Activated naive CD4-positive, alpha-beta T cell treated with anti-CD3 and anti-CD28 coated beads, Interleukin-2, amount 50 U/mL, for 72 hours (primary cell): Measurements from ENCODE around the gene SYT9. TPM values are rescaled to one million over a fixed set of nuclear protein-coding genes. Genes with fewer than 3 reads are reported as not detected.
A peak's percentile ranks its signal among the peaks of the same experiment; 100 is the strongest.

Experiments used
- ATAC-seq, 2 donors: fragments of 150-1000 bp; cut with Tn5 transposase; 2 replicates each; pipeline ENCODE4 v1.10.0; 2021; ENCODE audit warnings: mild to moderate bottlenecking in 2 of 2, moderate library complexity in 2 of 2
- DNase-seq, 2 donors: peaks; one replicate each; pipeline ENCODE4 v3.0.0; 2021 to 2022; ENCODE audit warnings: low spot score in 2 of 2
- H3K27ac Mint-ChIP-seq, 2 donors: one replicate each; pipeline ENCODE4 v1.8.0; 2022; ENCODE audit warnings: mild to moderate bottlenecking in 2 of 2, mixed read lengths in 2 of 2
- H3K36me3 Mint-ChIP-seq, 2 donors: one replicate each; pipeline ENCODE4 v1.8.0; 2022; ENCODE audit warnings: mixed read lengths in 2 of 2
- H3K9me3 Mint-ChIP-seq, 2 donors: one replicate each; pipeline ENCODE4 v1.8.0; 2022; ENCODE audit warnings: mixed read lengths in 2 of 2
- total RNA-seq, 2 donors: library from RNA; stranded (reverse); gene quantifications; one replicate each; pipeline ENCODE4 v1.2.3, GENCODE V29; 2022

Gene SYT9
- total RNA-seq, 2 donors from 2014 or later = 0.08 TPM; not detected in 1

- DNase-seq (no peak), ATAC-seq (no peak)
- no peak overlapping the region for H3K27ac Mint-ChIP-seq
- H3K9me3 Mint-ChIP-seq = peaks cover 5 to 13% of the 10 kb centered on the region in 2 donors
- H3K36me3 Mint-ChIP-seq = peaks cover 0 to 12% of the 10 kb centered on the region in 2 donors
Measured at GRCh38 chr11:7376386-7376785, 124.7 kb downstream of the SYT9 start.

- ATAC-seq = no peak
- Mint-ChIP-seq H3K27ac (no peak overlapping the region), H3K36me3 (no peaks in the 10 kb centered on the region), H3K9me3 (no peaks in the 10 kb centered on the region)
- DNase-seq = no peak
Measured at GRCh38 chr11:7381937-7382336, 130.2 kb downstream of the SYT9 start.

GRCh38 chr11:7383406-7383805, 131.7 kb downstream of the SYT9 start:
- no peaks in the 10 kb centered on the region for H3K36me3 Mint-ChIP-seq
- no peak for ATAC-seq
- H3K27ac Mint-ChIP-seq = no peak overlapping the region
- no peak for DNase-seq
- no peaks in the 10 kb centered on the region for H3K9me3 Mint-ChIP-seq

GRCh38 chr11:7384691-7385090, 133.0 kb downstream of the SYT9 start:
- Mint-ChIP-seq H3K9me3 (no peaks in the 10 kb centered on the region), H3K36me3 (no peaks in the 10 kb centered on the region)
- DNase-seq = no peak

GRCh38 chr11:7385532-7385931, 133.8 kb downstream of the SYT9 start:
- H3K9me3 Mint-ChIP-seq = no peaks in the 10 kb centered on the region
- ATAC-seq = no peak
- no peak for DNase-seq
- H3K36me3 Mint-ChIP-seq = no peaks in the 10 kb centered on the region
- H3K27ac Mint-ChIP-seq = no peak overlapping the region

More at GRCh38 chr11:7384691-7385090, 133.0 kb downstream of the SYT9 start:
- H3K27ac Mint-ChIP-seq = no peak overlapping the region
- no peak for ATAC-seq

- H3K27ac Mint-ChIP-seq = peak overlapping the region in 1 of 2 donors; percentile 51
- peaks cover 0 to 10% of the 10 kb centered on the region in 2 donors for H3K9me3 Mint-ChIP-seq
- peaks cover 0 to 11% of the 10 kb centered on the region in 2 donors for H3K36me3 Mint-ChIP-seq
- DNase-seq = no peak
- ATAC-seq = no peak
Measured at GRCh38 chr11:7413961-7414915, 162.5 kb downstream of the SYT9 start.

- ATAC-seq = no peak
- peaks cover 0 to 10% of the 10 kb centered on the region in 2 donors for H3K9me3 Mint-ChIP-seq
- H3K27ac Mint-ChIP-seq = no peak overlapping the region
Measured at GRCh38 chr11:7414973-7415817, 163.5 kb downstream of the SYT9 start.

GRCh38 chr11:7416080-7416479, 164.4 kb downstream of the SYT9 start:
- DNase-seq (no peak), ATAC-seq (no peak)
- H3K36me3 Mint-ChIP-seq = peaks cover 0 to 11% of the 10 kb centered on the region in 2 donors
- no peak overlapping the region for H3K27ac Mint-ChIP-seq
- peaks cover 0 to 8% of the 10 kb centered on the region in 2 donors for H3K9me3 Mint-ChIP-seq

More at GRCh38 chr11:7414973-7415817, 163.5 kb downstream of the SYT9 start:
- no peak for DNase-seq
- peaks cover 0 to 11% of the 10 kb centered on the region in 2 donors for H3K36me3 Mint-ChIP-seq

GRCh38 chr11:7417328-7417727, 165.6 kb downstream of the SYT9 start:
- DNase-seq (no peak), ATAC-seq (no peak)
- Mint-ChIP-seq H3K27ac (no peak overlapping the region), H3K36me3 (peaks cover 0 to 3% of the 10 kb centered on the region in 2 donors), H3K9me3 (peaks cover 0 to 2% of the 10 kb centered on the region in 2 donors)

GRCh38 chr11:7418061-7418460, 166.4 kb downstream of the SYT9 start:
- no peaks in the 10 kb centered on the region for H3K9me3 Mint-ChIP-seq
- ATAC-seq (no peak), DNase-seq (no peak)
- no peak overlapping the region for H3K27ac Mint-ChIP-seq
- H3K36me3 Mint-ChIP-seq = no peaks in the 10 kb centered on the region

- DNase-seq (no peak), ATAC-seq (no peak)
- Mint-ChIP-seq H3K9me3 (no peaks in the 10 kb centered on the region), H3K36me3 (no peaks in the 10 kb centered on the region), H3K27ac (no peak overlapping the region)
Measured at GRCh38 chr11:7418906-7419305, 167.2 kb downstream of the SYT9 start.

GRCh38 chr11:7421136-7421535, 169.4 kb downstream of the SYT9 start:
- Mint-ChIP-seq H3K36me3 (no peaks in the 10 kb centered on the region), H3K9me3 (no peaks in the 10 kb centered on the region), H3K27ac (no peak overlapping the region)
- ATAC-seq (no peak), DNase-seq (no peak)

- H3K27ac Mint-ChIP-seq = peak overlapping the region; percentile 47 to 53
- H3K36me3 Mint-ChIP-seq = no peaks in the 10 kb centered on the region
- peak in 1 of 2 donors; percentile 68 for ATAC-seq
- no peak for DNase-seq
- H3K9me3 Mint-ChIP-seq = no peaks in the 10 kb centered on the region
Measured at GRCh38 chr11:7422544-7423331, 171.0 kb downstream of the SYT9 start.

- DNase-seq = no peak
- Mint-ChIP-seq H3K27ac (no peak overlapping the region), H3K36me3 (no peaks in the 10 kb centered on the region), H3K9me3 (no peaks in the 10 kb centered on the region)
- ATAC-seq = no peak
Measured at GRCh38 chr11:7423946-7424345, 172.2 kb downstream of the SYT9 start.

- Mint-ChIP-seq H3K36me3 (no peaks in the 10 kb centered on the region), H3K27ac (no peak overlapping the region), H3K9me3 (no peaks in the 10 kb centered on the region)
- DNase-seq (no peak), ATAC-seq (no peak)
Measured at GRCh38 chr11:7427733-7428132, 176.0 kb downstream of the SYT9 start.

GRCh38 chr11:7428196-7428595, 176.5 kb downstream of the SYT9 start:
- DNase-seq (no peak), ATAC-seq (no peak)
- no peaks in the 10 kb centered on the region for H3K9me3 Mint-ChIP-seq
- no peak overlapping the region for H3K27ac Mint-ChIP-seq
- no peaks in the 10 kb centered on the region for H3K36me3 Mint-ChIP-seq
